ENCODE data around the gene SLC35A5.

GRCh38 chr3:112583105-112583504 is 21.3 kb downstream of the SLC35A5 start:
- TF ChIP-seq CTCF (IDR thresholded peaks at IDR 0.05) (no peak), POLR2A (IDR thresholded peaks at IDR 0.05) (no peak)

Data from lower leg skin (tissue), 3 donors.